GM12891 (cell line): ENCODE data around the gene VNN1.

ENCODE experiments used
- POLR2A ChIP-seq: IDR thresholded peaks from 2 replicates; pipeline ENCODE4 v1.6.1; 2011; ENCODE audit warnings: low read depth, low read length, control low read depth
- POU2F2 ChIP-seq: IDR thresholded peaks from 2 replicates; pipeline ENCODE4 v1.6.1; 2011; ENCODE audit warnings: low read depth, mild to moderate bottlenecking, control low read depth, low read length, moderate library complexity
- TAF1 ChIP-seq: IDR thresholded peaks from 2 replicates; pipeline ENCODE4 v1.6.1; 2011; ENCODE audit warnings: low read depth, low read length, control low read depth

DNA sequence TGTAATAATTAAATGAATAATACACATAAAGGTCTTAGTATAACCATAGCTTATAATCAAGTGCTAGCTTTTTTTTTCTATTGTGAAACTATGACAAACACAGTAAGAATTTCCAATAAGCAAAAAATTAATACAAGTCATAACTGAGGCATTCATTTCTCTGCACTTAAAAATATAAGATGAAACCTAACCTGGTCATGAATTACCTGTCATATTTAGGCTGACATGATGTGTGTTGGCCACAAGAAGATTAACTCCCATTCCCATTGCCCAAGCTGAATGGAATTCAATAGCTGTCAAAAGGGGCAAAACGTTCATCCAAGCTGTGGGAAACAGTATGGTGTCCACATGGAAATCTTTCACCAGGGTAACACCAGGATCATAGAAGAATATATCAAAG, 38.4 kb upstream of the VNN1 start:
- TF ChIP-seq TAF1 (no peak), POLR2A (no peak), POU2F2 (no peak)
